Mesendoderm (in vitro differentiated cells): Measurements from ENCODE around the gene NUDT10. TPM values are rescaled to one million over a fixed set of nuclear protein-coding genes. Genes with fewer than 3 reads are reported as not detected.
"Not testable (repeated sequence)": the region's sequence is repeated elsewhere in the genome, so short reads cannot be mapped to it uniquely, and the experiment has no call there.

Source experiments
- DNase-seq: peaks from one replicate; pipeline ENCODE4 v3.0.0; 2013
- H2AK5ac ChIP-seq: 2 replicates; pipeline ENCODE4 v1.6.1; 2013; ENCODE audit warnings: low read length, inconsistent platforms
- H2BK120ac ChIP-seq: 2 replicates; pipeline ENCODE4 v1.6.1; 2013; ENCODE audit warnings: low read depth, mild to moderate bottlenecking, low read length, moderate library complexity, mixed read lengths
- H2BK15ac ChIP-seq: replicated peaks from 2 replicates; pipeline ENCODE4 v1.6.1; 2013; ENCODE audit warnings: low read depth, mild to moderate bottlenecking, moderate library complexity
- H2BK5ac ChIP-seq: 2 replicates; pipeline ENCODE4 v1.6.1; 2013; ENCODE audit warnings: low read length, inconsistent platforms
- H3K18ac ChIP-seq: 2 replicates; pipeline ENCODE4 v1.6.1; 2013; ENCODE audit warnings: mild to moderate bottlenecking, low read length, mixed read lengths
- H3K23ac ChIP-seq: one replicate; pipeline ENCODE4 v1.6.1; 2013; ENCODE audit warnings: low read length
- H3K27ac ChIP-seq: 2 replicates; pipeline ENCODE4 v1.5.1; 2013; ENCODE audit warnings: low read depth, mild to moderate bottlenecking, inconsistent platforms, low read length, moderate library complexity
- H3K27me3 ChIP-seq: 2 replicates; pipeline ENCODE4 v1.6.1; 2013; ENCODE audit warnings: low read length, control low read depth, mild to moderate bottlenecking, inconsistent platforms; ENCODE audit not compliant: insufficient read depth, poor library complexity
- H3K36me3 ChIP-seq: 2 replicates; pipeline ENCODE4 v1.6.1; 2013; ENCODE audit warnings: low read length, inconsistent platforms; ENCODE audit not compliant: control insufficient read depth, insufficient read depth
- H3K4ac ChIP-seq: one replicate; pipeline ENCODE4 v1.6.1; 2013; ENCODE audit warnings: low read depth, mild to moderate bottlenecking, low read length, moderate library complexity
- H3K4me1 ChIP-seq: 2 replicates; pipeline ENCODE4 v1.6.1; 2013; ENCODE audit warnings: low read depth, low read length, inconsistent platforms; ENCODE audit not compliant: control insufficient read depth
- H3K4me2 ChIP-seq: 2 replicates; pipeline ENCODE4 v1.6.1; 2013; ENCODE audit warnings: low read length
- H3K4me3 ChIP-seq: 2 replicates; pipeline ENCODE4 v1.5.1; 2013; ENCODE audit warnings: mild to moderate bottlenecking, low read length
- H3K56ac ChIP-seq: one replicate; pipeline ENCODE4 v1.6.1; 2013; ENCODE audit warnings: low read length
- H3K79me1 ChIP-seq: 2 replicates; pipeline ENCODE4 v1.6.1; 2013; ENCODE audit warnings: low read length, inconsistent platforms
- H3K79me2 ChIP-seq: 2 replicates; pipeline ENCODE4 v1.6.1; 2013; ENCODE audit warnings: mild to moderate bottlenecking, low read length; ENCODE audit not compliant: control insufficient read depth, insufficient read depth
- H3K9ac ChIP-seq: 2 replicates; pipeline ENCODE4 v1.6.1; 2013; ENCODE audit warnings: low read length, inconsistent platforms
- H4K5ac ChIP-seq: one replicate; pipeline ENCODE4 v1.6.1; 2013; ENCODE audit warnings: low read length
- H4K8ac ChIP-seq: one replicate; pipeline ENCODE4 v1.6.1; 2013; ENCODE audit warnings: low read depth, mild to moderate bottlenecking, control low read depth, low read length, moderate library complexity
- WGBS: extraction: QIAGEN DNeasy Blood & Tissue Kit; methylation state at CpG from one replicate; pipeline ENCODE4 v1.1.7; 2013; ENCODE audit warnings: low lambda C conversion rate, missing lambda C conversion rate; ENCODE audit not compliant: insufficient coverage; ENCODE audit errors: extremely low coverage; 5-methylcytosine and 5-hydroxymethylcytosine counted together
- polyA plus RNA-seq, 2 experiments: library from polyadenylated mRNA; stranded (reverse); fragments of 200-250 nt; gene quantifications; one replicate each; pipeline ENCODE4 v1.2.3, GENCODE V29; 2013

NUDT10 gene
- 33.0 TPM for polyA plus RNA-seq (2013, experiment 1 of 2)
- 32.2 TPM for polyA plus RNA-seq (2013, experiment 2 of 2)

GRCh38 chrX:51332188-51332942 is at the start of gene NUDT10:
Gene NUDT10 (plus strand): TSS chrX:51332822. CDS start chrX:51332966, 144 bp downstream.
- Histone ChIP-seq H3K56ac (peak within 1 kb of the TSS; percentile 86), H4K8ac (no peak within 1 kb of the TSS), H3K4me1 (no peaks in the 10 kb centered on the region), H3K36me3 (no peaks in the 10 kb centered on the region), H3K4me3 (peak within 1 kb of the TSS; percentile 66), H2BK5ac (no peak within 1 kb of the TSS), H3K27ac (no peak within 1 kb of the TSS), H2BK15ac (no peak within 1 kb of the TSS), H3K23ac (no peak within 1 kb of the TSS), H2AK5ac (no peak within 1 kb of the TSS), H3K27me3 (no peaks in the 10 kb centered on the region), H3K79me2 (peaks cover 12% of the 10 kb centered on the region), H4K5ac (no peak within 1 kb of the TSS), H3K18ac (no peak within 1 kb of the TSS), H3K79me1 (no peaks in the 10 kb centered on the region), H3K4me2 (no peak within 1 kb of the TSS), H3K4ac (no peak within 1 kb of the TSS), H2BK120ac (no peak within 1 kb of the TSS), H3K9ac (peak within 1 kb of the TSS; percentile 69)
- peak; percentile 90 for DNase-seq
- no CpG with 5 or more reads among the region's 68 CpGs for WGBS

DNA sequence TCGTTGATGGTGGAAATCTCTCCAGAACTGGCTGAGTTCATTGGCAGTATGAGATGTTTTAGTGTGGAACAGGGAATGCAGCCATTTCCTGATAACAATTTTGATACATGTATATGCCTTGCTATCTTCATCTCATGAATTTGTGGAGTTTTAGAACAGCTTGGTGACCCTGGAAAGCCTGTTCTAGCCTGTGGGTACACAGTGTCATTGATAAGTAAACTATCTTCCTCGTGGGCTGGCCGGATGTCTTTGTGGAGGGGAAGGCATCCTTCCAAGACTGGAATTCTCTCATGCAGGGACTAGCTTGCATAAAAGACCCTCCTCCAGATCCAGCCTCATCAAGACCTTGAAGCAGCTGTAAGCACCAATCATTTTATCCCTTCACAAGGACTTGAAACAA is 40.2 kb upstream of the NUDT10 start:
- H3K23ac ChIP-seq = no peak overlapping the region
- H2BK5ac ChIP-seq = no peak overlapping the region
- no peak overlapping the region for H3K27ac ChIP-seq
- H4K8ac ChIP-seq = no peak overlapping the region
- no peak overlapping the region for H3K4me3 ChIP-seq
- H3K4me1 ChIP-seq = no peaks in the 10 kb centered on the region
- WGBS = no CpG with 5 or more reads among the region's 3 CpGs
- H4K5ac ChIP-seq = no peak overlapping the region
- H2BK15ac ChIP-seq = no peak overlapping the region
- H3K36me3 ChIP-seq = no peaks in the 10 kb centered on the region
- no peak overlapping the region for H3K18ac ChIP-seq
- H3K79me2 ChIP-seq = no peaks in the 10 kb centered on the region
- H3K4ac ChIP-seq = no peak overlapping the region
- H2AK5ac ChIP-seq = no peak overlapping the region
- no peaks in the 10 kb centered on the region for H3K27me3 ChIP-seq
- H3K4me2 ChIP-seq = no peak overlapping the region
- no peak overlapping the region for H2BK120ac ChIP-seq
- H3K79me1 ChIP-seq = no peaks in the 10 kb centered on the region
- no peak for DNase-seq
- H3K9ac ChIP-seq = no peak overlapping the region
- no peak overlapping the region for H3K56ac ChIP-seq

DNA sequence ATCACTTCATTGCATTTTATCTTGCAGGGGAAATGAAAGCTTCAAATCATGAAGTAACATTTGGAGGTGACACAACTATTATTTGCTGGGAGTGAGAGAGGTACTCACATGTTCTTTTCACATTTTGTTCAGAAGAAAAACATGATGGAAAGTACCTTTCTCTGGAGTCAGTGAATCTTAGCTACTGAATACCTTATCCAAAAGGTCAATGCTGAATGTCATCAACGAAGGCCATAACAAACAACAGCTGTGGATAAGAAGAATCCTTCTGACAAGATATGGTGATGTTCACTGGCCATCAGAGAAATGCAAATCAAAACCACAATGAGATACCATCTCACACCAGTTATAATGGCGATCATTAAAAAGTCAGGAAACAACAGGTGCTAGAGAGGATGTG is 36.5 kb upstream of the NUDT10 start:
- Histone ChIP-seq H2BK120ac (no peak overlapping the region), H4K5ac (no peak overlapping the region), H4K8ac (no peak overlapping the region), H3K23ac (no peak overlapping the region), H3K56ac (no peak overlapping the region), H2BK15ac (no peak overlapping the region), H3K4me2 (no peak overlapping the region), H3K36me3 (no peaks in the 10 kb centered on the region), H3K4me1 (no peaks in the 10 kb centered on the region), H3K9ac (no peak overlapping the region), H3K27me3 (no peaks in the 10 kb centered on the region), H3K79me2 (no peaks in the 10 kb centered on the region), H3K4me3 (no peak overlapping the region), H3K18ac (no peak overlapping the region), H3K27ac (no peak overlapping the region), H2AK5ac (no peak overlapping the region), H3K79me1 (no peaks in the 10 kb centered on the region), H2BK5ac (no peak overlapping the region), H3K4ac (no peak overlapping the region)
- no peak for DNase-seq
- WGBS = no CpG with 5 or more reads among the region's 2 CpGs

GRCh38 chrX:51316271-51316670 is 16.4 kb upstream of the NUDT10 start:
- Histone ChIP-seq H3K27ac (no peak overlapping the region), H3K36me3 (no peaks in the 10 kb centered on the region), H2AK5ac (no peak overlapping the region), H3K79me1 (no peaks in the 10 kb centered on the region), H3K9ac (no peak overlapping the region), H3K18ac (no peak overlapping the region), H3K4ac (no peak overlapping the region), H4K5ac (no peak overlapping the region), H4K8ac (no peak overlapping the region), H3K4me3 (no peak overlapping the region), H3K79me2 (no peaks in the 10 kb centered on the region), H3K23ac (no peak overlapping the region), H3K4me1 (no peaks in the 10 kb centered on the region), H2BK120ac (no peak overlapping the region), H3K56ac (no peak overlapping the region), H2BK5ac (no peak overlapping the region), H3K27me3 (no peaks in the 10 kb centered on the region), H3K4me2 (no peak overlapping the region), H2BK15ac (no peak overlapping the region)
- no CpG with 5 or more reads among the region's 1 CpG for WGBS
- no peak for DNase-seq

DNA sequence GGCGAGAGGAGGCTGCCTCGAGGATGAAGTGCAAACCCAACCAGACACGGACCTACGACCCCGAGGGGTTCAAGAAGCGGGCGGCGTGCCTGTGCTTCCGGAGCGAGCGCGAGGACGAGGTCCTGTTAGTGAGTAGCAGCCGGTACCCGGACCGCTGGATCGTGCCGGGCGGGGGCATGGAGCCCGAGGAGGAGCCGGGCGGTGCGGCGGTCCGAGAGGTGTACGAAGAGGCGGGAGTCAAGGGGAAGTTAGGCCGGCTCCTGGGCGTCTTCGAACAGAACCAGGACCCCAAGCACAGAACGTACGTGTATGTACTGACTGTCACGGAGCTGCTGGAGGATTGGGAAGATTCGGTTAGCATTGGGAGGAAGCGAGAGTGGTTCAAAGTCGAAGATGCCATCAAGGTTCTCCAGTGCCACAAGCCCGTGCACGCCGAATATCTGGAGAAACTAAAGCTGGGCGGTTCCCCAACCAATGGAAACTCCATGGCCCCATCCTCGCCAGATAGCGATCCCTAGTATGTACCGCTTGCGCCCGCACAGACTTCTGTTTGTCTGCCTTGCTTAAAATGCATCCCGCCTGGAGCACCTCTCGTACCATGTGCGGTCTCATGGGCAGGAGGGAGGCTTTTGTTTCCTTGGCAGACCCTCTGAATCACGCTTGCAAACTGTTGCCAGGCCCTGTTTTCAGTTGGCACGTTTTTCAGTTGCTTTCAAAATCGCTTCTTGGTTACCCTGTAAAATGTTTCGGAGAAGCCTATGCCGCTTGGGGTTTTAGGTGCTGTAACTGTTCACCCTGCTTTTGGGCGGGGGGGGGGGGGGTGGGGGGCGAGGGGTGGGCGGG is 542 bp downstream of the NUDT10 start:
- not testable (repeated sequence) for H4K5ac ChIP-seq, H3K36me3 ChIP-seq, H2BK15ac ChIP-seq, H3K4me1 ChIP-seq, H3K4ac ChIP-seq, H3K79me1 ChIP-seq, H3K27me3 ChIP-seq, H3K27ac ChIP-seq, H3K18ac ChIP-seq, H3K23ac ChIP-seq, H3K4me2 ChIP-seq, H2BK120ac ChIP-seq, H4K8ac ChIP-seq, H2BK5ac ChIP-seq, H2AK5ac ChIP-seq
- peak; percentile 19 for DNase-seq
- H3K79me2 ChIP-seq = peaks cover 12% of the 10 kb centered on the region
- peak overlapping the region; percentile 66 for H3K4me3 ChIP-seq
- H3K56ac ChIP-seq = peak overlapping the region; percentile 86
- no CpG with 5 or more reads among the region's 56 CpGs for WGBS
- peak overlapping the region; percentile 64 for H3K9ac ChIP-seq
